HepG2 (cell line): ENCODE measurements around the gene PSENEN. TPM values are rescaled to one million over a fixed set of nuclear protein-coding genes. Genes with fewer than 3 reads are reported as not detected.
A peak's percentile ranks its signal among the peaks of the same experiment; 100 is the strongest.

Experiments used
- ARID2 ChIP-seq: sonication (generic); formaldehyde crosslinking; IDR thresholded peaks from 2 replicates; pipeline ENCODE4 v1.8.1; 2022; ENCODE audit warnings: mild to moderate bottlenecking, missing genetic modification reagents, borderline replicate concordance
- BCL6 ChIP-seq: IDR thresholded peaks from 2 replicates; pipeline ENCODE4 v1.6.1; 2016; ENCODE audit warnings: missing genetic modification reagents, missing compliant biosample characterization
- CHCHD3 ChIP-seq: sonication (generic); formaldehyde crosslinking; IDR thresholded peaks from 2 replicates; pipeline ENCODE4 v1.8.0; 2022; ENCODE audit warnings: mild to moderate bottlenecking, missing genetic modification reagents, moderate library complexity
- EP300 ChIP-seq, 3 experiments: sonication (generic) in 1 of 3; formaldehyde crosslinking in 1 of 3; IDR thresholded peaks; 2 replicates each; pipeline versions ENCODE4 v1.5.1 to v1.6.1; 2011 to 2020; ENCODE audit warnings: low read depth in 2 of 3, low read length in 2 of 3, borderline replicate concordance in 1 of 3, improper control_type of control experiment in 1 of 3, mild to moderate bottlenecking in 1 of 3, missing genetic modification reagents in 1 of 3, moderate library complexity in 1 of 3
- FOXJ3 ChIP-seq: sonication (generic); formaldehyde crosslinking; IDR thresholded peaks from 2 replicates; pipeline ENCODE4 v1.4.0; 2020; ENCODE audit warnings: missing genetic modification reagents, mild to moderate bottlenecking, borderline replicate concordance
- MED1 ChIP-seq: sonication (generic); formaldehyde crosslinking; IDR thresholded peaks from 2 replicates; pipeline ENCODE4 v1.4.0; 2020; ENCODE audit warnings: missing genetic modification reagents
- PHF21A ChIP-seq: sonication (generic); formaldehyde crosslinking; IDR thresholded peaks from 2 replicates; pipeline ENCODE4 v1.5.0; 2020; ENCODE audit warnings: mild to moderate bottlenecking, missing genetic modification reagents
- PREB ChIP-seq: sonication (generic); formaldehyde crosslinking; IDR thresholded peaks from 2 replicates; pipeline ENCODE4 v1.4.0; 2020; ENCODE audit warnings: missing genetic modification reagents
- RBAK ChIP-seq: sonication (generic); formaldehyde crosslinking; IDR thresholded peaks from 2 replicates; pipeline ENCODE4 v1.5.1; 2020; ENCODE audit warnings: mild to moderate bottlenecking, missing genetic modification reagents
- RCOR2 ChIP-seq: IDR thresholded peaks from 2 replicates; pipeline ENCODE4 v1.6.1; 2016; ENCODE audit warnings: missing biosample characterization, missing genetic modification reagents
- SAFB2 ChIP-seq: sonication (generic); formaldehyde crosslinking; IDR thresholded peaks from 2 replicates; pipeline ENCODE4 v1.5.1; 2020; ENCODE audit warnings: missing genetic modification reagents, low read depth, mild to moderate bottlenecking, borderline replicate concordance
- STAG1 ChIP-seq: sonication (generic); formaldehyde crosslinking; IDR thresholded peaks from 2 replicates; pipeline ENCODE4 v1.4.0; 2020; ENCODE audit warnings: missing genetic modification reagents
- TFE3 ChIP-seq: IDR thresholded peaks from 2 replicates; pipeline ENCODE4 v1.6.1; 2016
- TGIF2 ChIP-seq: IDR thresholded peaks from 2 replicates; pipeline ENCODE4 v1.6.1; 2016; ENCODE audit warnings: control low read depth, missing compliant biosample characterization
- ZFY ChIP-seq: sonication (generic); formaldehyde crosslinking; IDR thresholded peaks from 2 replicates; pipeline ENCODE4 v1.4.0; 2020; ENCODE audit warnings: missing genetic modification reagents
- ZNF44 ChIP-seq: sonication (generic); formaldehyde crosslinking; IDR thresholded peaks from 2 replicates; pipeline ENCODE4 v1.5.1; 2020; ENCODE audit warnings: mild to moderate bottlenecking, missing genetic modification reagents
- ZNF747 ChIP-seq: sonication (generic); formaldehyde crosslinking; IDR thresholded peaks from 2 replicates; pipeline ENCODE4 v1.8.1; 2023; ENCODE audit warnings: missing genetic modification reagents, mild to moderate bottlenecking, borderline replicate concordance
- ZNF770 ChIP-seq: sonication (generic); formaldehyde crosslinking; IDR thresholded peaks from 2 replicates; pipeline ENCODE4 v1.5.0; 2020; ENCODE audit warnings: mild to moderate bottlenecking, missing genetic modification reagents
- polyA plus RNA-seq, 8 experiments: library from polyadenylated mRNA; depleted of rRNA in 3 of 8; stranded (reverse) in 7 of 8; unstranded in 1 of 8; fragments of >200 nt; fragmentation: Illumina TruSeq in 4 of 8; extraction: Trizol in 4 of 8; gene quantifications; 2 replicates each; pipeline versions ENCODE4 v1.2.1 to v1.2.3, GENCODE V29; 2011 to 2016; ENCODE audit warnings: low read depth in 4 of 8, missing spikeins in 1 of 8, mixed read lengths in 1 of 8; ENCODE audit not compliant: insufficient read depth in 1 of 8
- total RNA-seq, 5 experiments: library from RNA; depleted of rRNA; stranded (reverse); fragments of >200 nt; fragmentation: Illumina TruSeq; extraction: Trizol; gene quantifications; 2 replicates each; pipeline ENCODE4 v1.2.3, GENCODE V29; 2016; ENCODE audit warnings: low read depth in 1 of 5

The PSENEN gene
- total and polyA plus RNA-seq, 2 of the 13 experiments (the other 11 are each of a cell fraction or from before 2014, with no cell fraction given), result 16.9 to 34.2 TPM

- TF ChIP-seq ARID2 (CRISPR knock-in tag), result no peak
- TF ChIP-seq MED1, result peak; percentile 58
- TF ChIP-seq CHCHD3, result no peak
- TF ChIP-seq FOXJ3, result no peak
- TF ChIP-seq TFE3 (CRISPR knock-in tag), result peak; percentile 18; the same call in 1 of the 2 replicates
- TF ChIP-seq BCL6 (CRISPR knock-in tag), result no peak
- TF ChIP-seq STAG1, result no peak
- no peak for TF ChIP-seq PHF21A (CRISPR knock-in tag)
- TF ChIP-seq PREB, result no peak
- no peak for TF ChIP-seq ZNF770 (CRISPR knock-in tag)
- TF ChIP-seq SAFB2 (CRISPR knock-in tag), result peak; percentile 87
- TF ChIP-seq ZNF747, result no peak
- no peak for TF ChIP-seq TGIF2 (CRISPR knock-in tag)
- TF ChIP-seq ZFY (CRISPR knock-in tag), result peak; percentile 85
- no peak for TF ChIP-seq ZNF44
- no peak for TF ChIP-seq RCOR2 (CRISPR knock-in tag)
- TF ChIP-seq RBAK (CRISPR knock-in tag), result no peak
- TF ChIP-seq EP300 (IDR thresholded peaks at IDR 0.05; ENCODE audit: low read depth in 2 of 2, low read length in 2 of 2), result no peak
- TF ChIP-seq EP300 (CRISPR knock-in tag; IDR thresholded peaks at IDR 0.05; ENCODE audit: borderline replicate concordance), result no peak
Measured at GRCh38 chr19:35757749-35758608, 12.5 kb downstream of the PSENEN start, which contains the start of gene PROSER3 (continued).
